Activated CD4-positive, alpha-beta T cell treated with anti-CD3 and anti-CD28 coated beads for 48 hours (primary cell): ENCODE data around the gene MBLAC1.

Source experiments
- DNase-seq: peaks from one replicate; pipeline ENCODE4 v3.0.0-alpha.2; 2020

Gene MBLAC1

GRCh38 chr7:100098913-100099312 is 27.9 kb upstream of the MBLAC1 start:
- no peak for DNase-seq

- no peak for DNase-seq
Observed at GRCh38 chr7:100099452-100099851, 27.3 kb upstream of the MBLAC1 start.

DNA sequence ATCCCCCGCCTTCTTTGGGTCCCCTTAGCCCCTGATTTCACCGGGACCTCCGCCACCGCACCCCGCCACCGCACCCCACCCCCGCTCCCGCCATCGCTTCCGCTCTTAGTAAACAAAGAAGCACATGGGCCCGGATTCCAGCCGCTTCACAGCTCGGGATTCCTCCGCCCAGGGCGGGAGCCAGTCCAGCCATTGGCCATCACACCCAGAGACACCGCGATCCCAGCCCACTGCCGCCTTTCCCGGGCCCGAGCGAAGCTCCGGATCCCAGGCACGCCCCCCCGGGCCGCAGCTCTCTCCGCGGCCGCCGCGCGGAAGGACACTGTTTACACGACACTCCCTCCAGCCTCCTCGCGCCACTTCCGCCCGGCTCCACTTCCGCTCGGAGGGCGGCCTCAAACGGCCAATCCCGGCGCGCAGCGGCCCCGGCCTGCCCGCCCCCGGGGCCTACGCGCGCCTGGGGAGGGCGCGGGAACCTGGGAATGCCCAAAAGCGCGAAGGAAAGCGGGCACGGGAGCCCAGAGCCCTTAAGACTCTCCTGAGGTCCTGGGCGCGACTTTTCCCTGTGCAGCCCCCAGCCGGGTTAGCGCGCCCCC is 26.2 kb upstream of the MBLAC1 start:
- DNase-seq: peak; percentile 90

DNA sequence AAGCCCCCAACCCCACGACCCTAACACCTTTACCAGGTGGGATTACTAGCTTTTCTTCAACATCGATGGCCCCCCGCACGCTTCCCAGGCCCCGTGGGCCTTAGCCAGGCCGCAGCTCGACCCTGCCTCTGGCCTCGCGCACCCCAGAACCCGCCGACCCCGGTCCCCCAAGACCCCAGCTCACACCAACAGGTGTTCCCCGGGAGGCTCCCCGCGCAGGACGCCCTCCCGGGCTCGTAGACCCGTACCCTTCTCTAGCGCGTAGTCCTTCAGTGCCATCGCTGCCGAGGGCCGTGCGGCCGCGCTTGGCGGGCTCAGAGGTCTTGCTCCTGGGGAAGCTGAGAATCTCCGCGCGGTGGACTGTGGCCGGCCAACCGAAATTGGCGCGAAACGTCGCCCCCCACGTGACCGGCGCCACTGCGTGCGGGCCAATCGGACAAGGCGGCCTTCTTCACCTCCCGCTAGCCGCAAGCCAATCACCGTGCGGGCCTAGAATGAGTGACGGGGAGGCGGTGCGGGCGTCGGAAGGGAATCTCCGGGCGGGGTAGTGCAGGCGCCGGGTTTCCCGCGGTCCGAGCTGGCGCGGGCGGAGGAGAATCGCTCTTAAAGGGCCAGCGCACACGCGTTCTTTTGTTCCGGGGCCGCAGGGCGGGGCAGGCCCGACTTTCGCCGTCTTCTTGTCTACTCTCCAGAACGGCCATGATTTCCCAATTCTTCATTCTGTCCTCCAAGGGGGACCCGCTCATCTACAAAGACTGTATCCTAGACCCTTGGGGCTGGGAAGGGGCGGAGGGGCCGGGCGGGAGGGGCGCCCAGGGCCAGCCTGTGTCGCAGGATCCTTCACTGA is 25.5 kb upstream of the MBLAC1 start, which contains the start of the genes AP4M1 and MCM7:
Gene AP4M1 (plus strand): TSS at position 628 of the 847 bp plus-strand sequence. CDS start 72 bp downstream, at position 700.
Gene MCM7 (minus strand): TSS at position 382 of the 847 bp plus-strand sequence. CDS start 103 bp downstream, at position 279.
- DNase-seq: peak; percentile 99

GRCh38 chr7:100102950-100103840 is 23.6 kb upstream of the MBLAC1 start:
- no peak for DNase-seq

GRCh38 chr7:100105534-100105933 is 21.2 kb upstream of the MBLAC1 start:
- no peak for DNase-seq

DNA sequence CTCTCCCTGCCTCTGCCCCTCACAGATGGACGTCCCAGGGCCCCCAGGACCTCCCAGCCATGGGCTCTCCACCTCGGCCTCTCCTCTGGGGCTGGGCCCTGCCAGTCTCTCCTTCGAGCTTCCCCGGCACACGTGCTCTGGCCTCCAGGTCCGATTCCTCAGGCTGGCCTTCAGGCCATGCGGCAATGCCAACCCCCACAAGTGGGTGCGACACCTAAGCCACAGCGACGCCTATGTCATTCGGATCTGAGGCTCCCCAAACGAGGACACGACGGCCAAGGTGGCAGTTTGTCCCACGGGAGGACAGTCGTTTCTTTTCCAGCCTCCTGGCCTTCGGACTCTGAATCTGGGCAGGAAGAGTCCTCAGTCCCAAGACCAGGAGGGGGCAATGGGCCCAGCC is 20.1 kb upstream of the MBLAC1 start:
- DNase-seq: no peak

GRCh38 chr7:100107125-100107737 is 19.5 kb upstream of the MBLAC1 start:
- DNase-seq: no peak

GRCh38 chr7:100107890-100108289 is 18.9 kb upstream of the MBLAC1 start:
- DNase-seq: no peak

DNA sequence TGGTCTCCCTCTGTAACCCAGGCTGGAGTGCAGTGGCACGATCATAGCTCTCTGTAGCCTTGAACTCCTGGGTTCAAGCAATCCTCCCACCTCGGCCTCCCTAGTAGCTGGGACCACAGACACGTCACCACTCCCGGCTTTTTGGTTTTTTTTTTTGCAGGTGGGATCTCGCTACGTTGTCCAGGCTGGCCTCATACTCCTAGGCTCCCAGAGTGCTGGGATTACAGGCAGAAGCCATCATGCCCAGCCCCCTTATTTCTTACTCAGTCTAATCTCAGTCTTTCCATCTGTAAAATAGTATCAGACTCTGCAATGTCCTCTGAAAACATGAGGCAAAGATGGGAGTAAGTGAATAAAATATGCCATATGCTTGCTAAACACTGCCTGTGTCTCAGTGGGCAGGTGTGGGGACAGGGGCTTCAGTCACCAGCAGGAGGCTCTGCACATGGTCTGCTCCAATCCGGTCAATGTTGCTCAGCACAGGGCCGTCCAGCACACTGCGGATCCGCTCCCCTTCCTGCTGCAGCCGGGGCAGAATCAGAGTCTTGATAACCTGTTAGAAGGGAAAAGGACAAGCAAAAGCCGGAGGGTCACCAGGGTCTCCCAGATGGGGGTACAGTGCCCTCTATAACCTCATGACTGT is 17.1 kb upstream of the MBLAC1 start:
- DNase-seq: no peak

- no peak for DNase-seq
Observed at GRCh38 chr7:100111156-100111555, 15.6 kb upstream of the MBLAC1 start.

- no peak for DNase-seq
Observed at GRCh38 chr7:100111914-100112313, 14.9 kb upstream of the MBLAC1 start.

- no peak for DNase-seq
Observed at GRCh38 chr7:100115026-100115425, 11.7 kb upstream of the MBLAC1 start.

GRCh38 chr7:100118388-100119071 is 8.2 kb upstream of the MBLAC1 start:
- DNase-seq: no peak

GRCh38 chr7:100119072-100119969 is 7.4 kb upstream of the MBLAC1 start, which contains the start of the genes CNPY4 and TAF6:
Gene CNPY4 (plus strand): TSS chr7:100119634. CDS start chr7:100119745, 111 bp downstream.
Gene TAF6 (minus strand): TSS chr7:100119358. CDS start chr7:100114209, 5,149 bp downstream.
- peak; percentile 97 for DNase-seq

GRCh38 chr7:100119970-100120732 is 6.6 kb upstream of the MBLAC1 start:
- peak; percentile 83 for DNase-seq

DNA sequence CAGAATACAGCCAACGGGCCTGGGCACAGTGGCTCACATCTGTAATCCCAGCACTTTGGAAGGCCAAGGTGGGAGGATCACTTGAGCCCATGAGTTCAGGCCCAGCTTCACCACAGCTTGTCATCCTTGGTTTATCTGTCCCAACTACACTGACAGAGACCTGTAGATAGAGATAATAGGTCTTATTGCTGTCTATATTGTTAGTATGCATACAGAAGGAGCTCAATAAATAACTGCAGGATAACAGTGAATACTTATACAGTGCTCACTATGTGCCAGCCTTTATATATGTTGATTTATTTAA is 6.1 kb upstream of the MBLAC1 start:
- no peak for DNase-seq

DNA sequence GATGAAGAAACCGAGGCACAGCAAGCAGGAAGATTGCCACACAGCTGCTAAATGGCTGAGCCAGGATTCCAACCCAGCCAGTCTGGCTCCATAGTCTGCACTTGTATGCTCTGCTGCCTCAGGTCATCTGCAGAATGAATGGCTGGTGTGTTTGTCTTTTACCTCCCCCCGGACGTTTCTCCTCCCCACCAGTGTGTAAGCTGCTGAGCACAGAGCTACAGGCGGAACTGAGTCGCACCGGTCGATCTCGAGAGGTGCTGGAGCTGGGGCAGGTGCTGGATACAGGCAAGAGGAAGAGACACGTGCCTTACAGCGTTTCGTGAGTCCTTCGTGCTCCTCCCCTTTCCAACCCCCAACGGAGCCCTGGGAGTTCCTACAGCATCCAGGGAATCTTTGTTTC is 4.7 kb upstream of the MBLAC1 start:
- DNase-seq: no peak

DNA sequence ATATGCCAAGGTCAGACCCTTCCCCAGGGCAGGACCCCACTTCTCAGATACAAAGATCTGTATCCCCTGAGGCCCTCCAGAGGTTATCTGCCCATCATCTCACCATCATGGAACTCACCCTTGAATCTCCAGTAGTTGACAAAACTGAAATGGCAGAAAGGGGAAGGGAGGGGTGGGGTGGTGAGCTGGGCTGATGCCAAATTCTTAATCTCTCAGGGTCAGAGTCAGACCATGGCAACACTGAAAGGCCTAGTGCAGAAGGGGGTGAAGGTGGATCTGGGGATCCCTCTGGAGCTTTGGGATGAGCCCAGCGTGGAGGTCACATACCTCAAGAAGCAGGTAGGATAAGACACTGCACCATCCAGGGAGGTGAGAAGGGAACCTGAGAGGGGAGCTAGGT is 4.2 kb upstream of the MBLAC1 start:
- no peak for DNase-seq
